ENCODE data around the gene IQCH.

Gene IQCH

DNA sequence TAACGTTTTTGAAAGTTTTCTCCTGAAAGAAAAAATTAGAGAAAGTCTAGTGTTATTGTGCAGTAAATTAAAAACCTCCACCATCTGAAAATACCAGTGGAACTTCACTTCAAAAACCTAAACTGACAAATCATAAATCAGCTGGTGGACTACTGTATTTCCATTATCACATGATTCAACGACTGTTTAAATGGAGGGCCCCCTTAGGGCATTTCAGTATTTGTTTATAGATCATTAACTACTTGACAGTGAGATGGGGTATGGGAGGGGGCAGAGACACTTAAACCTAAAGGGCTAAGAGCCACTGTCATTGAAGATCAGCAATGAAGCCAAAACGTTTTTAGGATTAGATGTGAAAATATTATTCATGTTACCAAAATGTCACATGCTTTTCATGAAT lies 257.6 kb downstream of the IQCH start:
- peaks cover 10% of the 10 kb centered on the region for H3K4me1 Mint-ChIP-seq (ENCODE audit: low read depth)
- H3K36me3 Mint-ChIP-seq (ENCODE audit: low read depth): peaks cover 30% of the 10 kb centered on the region
- H3K27me3 Mint-ChIP-seq: no peaks in the 10 kb centered on the region
- no peaks in the 10 kb centered on the region for H3K9me3 Mint-ChIP-seq
- no peak overlapping the region for H3K4me3 Mint-ChIP-seq
- intact Hi-C loops (cut with micrococcal nuclease): loop anchor here (10.0 kb wide), 1 partner anchor 257 kb away; the partner anchor contains the start of genes AAGAB and IQCH
- H3K27ac Mint-ChIP-seq: no peak overlapping the region

DNA sequence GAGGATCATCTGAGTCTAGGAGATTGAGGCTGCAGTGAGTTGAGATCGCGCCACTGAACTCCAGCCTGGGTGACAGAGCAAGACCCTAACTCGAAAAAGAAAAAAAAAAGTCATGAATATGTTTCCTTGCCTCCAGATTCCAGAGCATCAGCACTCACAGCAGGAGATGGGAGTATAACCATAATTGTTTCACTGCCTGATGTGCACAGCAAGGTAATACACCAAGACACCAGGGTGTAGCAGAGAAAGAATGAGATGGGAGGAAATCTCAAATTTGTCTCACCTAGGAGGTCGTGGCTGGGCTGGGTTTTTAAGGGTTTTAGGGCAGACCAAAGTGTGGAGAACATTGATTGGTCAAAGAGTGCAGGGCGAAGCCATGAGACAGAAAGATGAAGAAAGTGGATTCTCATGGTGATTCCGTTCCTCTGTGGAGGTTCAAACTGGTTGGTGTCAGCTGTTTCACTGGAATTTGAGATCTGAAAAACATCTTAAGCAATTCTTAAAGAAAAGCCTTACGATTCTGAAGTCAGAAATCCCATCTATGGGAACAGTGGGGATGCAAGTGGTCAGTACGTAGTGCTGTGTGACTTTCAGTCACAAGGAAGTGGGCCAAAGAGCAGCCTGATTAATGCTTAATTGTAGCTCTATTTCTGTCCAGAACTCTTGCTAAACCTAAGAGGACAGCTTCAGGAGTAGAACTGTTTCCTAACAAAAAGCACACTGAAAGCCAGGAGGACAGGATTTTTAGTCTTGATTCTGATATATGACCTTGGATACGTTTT lies 258.5 kb downstream of the IQCH start:
- Mint-ChIP-seq H3K4me3 (no peak overlapping the region), H3K4me1 (ENCODE audit: low read depth) (peaks cover 7% of the 10 kb centered on the region), H3K27me3 (no peaks in the 10 kb centered on the region), H3K36me3 (ENCODE audit: low read depth) (peaks cover 30% of the 10 kb centered on the region), H3K9me3 (no peaks in the 10 kb centered on the region), H3K27ac (no peak overlapping the region)
- intact Hi-C loops (cut with micrococcal nuclease): loop anchor here (10.0 kb wide), 1 partner anchor 258 kb away; the partner anchor contains the start of genes AAGAB and IQCH

DNA sequence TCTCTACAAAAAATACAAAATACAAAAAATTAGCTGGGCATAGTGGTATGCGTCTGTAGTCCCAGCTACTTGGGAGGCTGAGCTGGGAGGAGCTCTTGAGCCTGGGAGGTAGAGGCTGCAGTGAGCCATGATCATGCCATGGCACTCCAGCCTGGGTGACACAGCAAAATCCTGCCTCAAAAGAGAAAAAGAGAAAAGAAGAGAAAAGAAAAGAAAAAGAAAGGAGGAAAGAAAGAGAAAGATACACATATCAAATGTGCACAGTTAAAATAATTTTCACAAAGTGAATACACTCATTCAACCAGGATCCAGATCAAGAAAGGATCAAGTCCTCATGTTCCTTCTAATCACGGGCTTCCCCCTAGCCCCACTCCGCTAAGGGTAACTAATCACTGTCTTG lies 260.5 kb downstream of the IQCH start:
- intact Hi-C loops (cut with micrococcal nuclease): loop anchor here (10.0 kb wide), 1 partner anchor 260 kb away; the partner anchor contains the start of genes AAGAB and IQCH
- peaks cover 11% of the 10 kb centered on the region for H3K4me1 Mint-ChIP-seq (ENCODE audit: low read depth)
- H3K9me3 Mint-ChIP-seq: no peaks in the 10 kb centered on the region
- H3K27ac Mint-ChIP-seq: no peak overlapping the region
- peaks cover 30% of the 10 kb centered on the region for H3K36me3 Mint-ChIP-seq (ENCODE audit: low read depth)
- H3K27me3 Mint-ChIP-seq: no peaks in the 10 kb centered on the region
- no peak overlapping the region for H3K4me3 Mint-ChIP-seq

DNA sequence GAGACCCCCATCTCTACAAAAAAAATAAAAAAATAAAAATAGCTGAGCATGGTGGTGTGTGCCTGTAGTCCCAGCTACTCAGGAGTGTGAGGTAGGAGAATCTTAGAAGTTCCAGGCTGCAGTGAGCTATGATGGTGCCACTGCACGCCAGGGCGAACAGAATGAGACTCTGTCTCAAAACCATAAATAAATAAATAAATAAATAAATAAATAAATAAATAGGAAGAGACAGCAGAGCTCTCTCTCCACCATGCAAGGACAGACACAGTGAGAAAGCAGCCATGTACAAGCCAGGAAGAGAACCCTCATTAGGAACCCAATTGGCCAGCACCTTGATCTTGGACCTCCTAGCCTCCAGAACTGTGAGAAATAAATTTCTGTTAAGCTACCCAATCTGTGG lies 261.0 kb downstream of the IQCH start:
- Mint-ChIP-seq H3K27me3 (no peaks in the 10 kb centered on the region), H3K27ac (no peak overlapping the region), H3K9me3 (no peaks in the 10 kb centered on the region)

DNA sequence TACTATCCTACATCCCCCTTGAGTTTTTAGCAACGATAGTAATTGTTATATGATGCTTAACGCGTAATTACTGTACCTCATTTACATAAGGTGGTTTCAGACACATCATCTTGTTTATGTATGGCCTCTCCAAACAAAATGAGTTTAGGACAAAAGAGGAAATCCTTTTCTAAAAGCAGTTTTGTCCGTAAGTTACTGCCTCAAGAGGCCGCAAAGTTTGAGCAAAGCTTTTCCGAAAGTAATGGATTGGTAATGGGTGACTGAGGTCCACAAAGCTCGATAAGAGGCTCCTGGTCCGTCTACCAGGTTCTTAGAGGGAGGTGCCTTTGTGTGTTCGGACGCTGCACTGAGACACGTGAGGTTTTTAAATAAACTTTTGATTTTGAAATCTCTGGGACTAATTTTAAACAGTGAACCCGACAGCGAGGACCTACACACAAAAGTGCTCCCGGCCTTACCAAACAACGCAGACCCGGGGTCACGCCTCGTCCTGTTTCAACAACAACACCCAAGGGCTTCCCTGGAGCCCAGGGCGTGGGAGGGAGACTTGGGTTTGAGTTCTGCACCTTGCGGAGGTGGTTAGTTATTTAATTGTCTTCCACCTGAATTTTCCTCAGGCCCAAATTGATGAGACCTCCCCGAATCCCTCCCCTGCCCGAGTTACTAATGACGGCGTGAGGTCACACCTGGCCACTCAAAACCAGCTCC lies 265.9 kb downstream of the IQCH start:
- intact Hi-C loops (cut with micrococcal nuclease): loop anchor here (2.0 to 5.0 kb wide), 2 partner anchors 22 to 322 kb away; partner anchors contain the start of genes MAP2K5 and RNU6-1
- H3K27me3 Mint-ChIP-seq: no peaks in the 10 kb centered on the region
- H3K4me1 Mint-ChIP-seq (ENCODE audit: low read depth): peaks cover 31% of the 10 kb centered on the region
- peak overlapping the region; percentile 99 for H3K27ac Mint-ChIP-seq
- no peaks in the 10 kb centered on the region for H3K9me3 Mint-ChIP-seq
- peaks cover 11% of the 10 kb centered on the region for H3K36me3 Mint-ChIP-seq (ENCODE audit: low read depth)
- peak overlapping the region; percentile 85 for H3K4me3 Mint-ChIP-seq

More for the DNA sequence above, 261.0 kb downstream of the IQCH start:
- H3K4me1 Mint-ChIP-seq (ENCODE audit: low read depth): peaks cover 7% of the 10 kb centered on the region
- H3K36me3 Mint-ChIP-seq (ENCODE audit: low read depth): peaks cover 30% of the 10 kb centered on the region
- H3K4me3 Mint-ChIP-seq: no peak overlapping the region
- intact Hi-C loops (cut with micrococcal nuclease): loop anchor here (10.0 kb wide), 1 partner anchor 261 kb away; the partner anchor contains the start of genes AAGAB and IQCH

DNA sequence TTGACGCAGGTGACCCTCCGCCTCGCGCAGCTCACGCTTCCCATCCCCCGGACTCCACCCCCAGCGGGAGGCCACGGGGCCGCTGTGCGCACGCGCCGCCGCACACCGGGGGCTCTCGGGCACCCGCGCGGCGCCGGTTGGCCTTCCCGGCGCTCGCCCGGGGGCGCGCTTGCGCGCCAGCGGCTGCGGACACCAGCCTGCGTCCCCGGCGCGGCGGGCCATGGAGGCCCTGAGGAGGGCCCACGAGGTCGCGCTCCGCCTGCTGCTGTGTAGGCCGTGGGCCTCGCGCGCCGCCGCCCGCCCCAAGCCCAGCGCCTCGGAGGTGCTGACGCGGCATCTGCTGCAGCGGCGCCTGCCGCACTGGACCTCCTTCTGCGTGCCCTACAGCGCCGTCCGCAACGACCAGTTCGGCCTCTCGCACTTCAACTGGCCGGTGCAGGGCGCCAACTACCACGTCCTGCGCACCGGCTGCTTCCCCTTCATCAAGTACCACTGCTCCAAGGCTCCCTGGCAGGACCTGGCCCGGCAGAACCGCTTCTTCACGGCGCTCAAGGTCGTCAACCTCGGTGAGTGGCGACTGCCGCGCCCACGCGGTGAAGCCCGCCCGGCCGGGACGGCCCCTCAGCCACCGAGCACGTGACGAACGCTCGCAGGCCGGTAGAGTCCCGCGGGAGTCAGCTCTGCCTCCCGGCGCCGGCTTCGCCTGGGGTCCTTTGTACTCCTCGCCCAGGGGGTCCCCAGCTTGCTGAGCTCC lies 266.6 kb downstream of the IQCH start, which contains the start of gene C15orf61:
Gene C15orf61, plus strand, starts transcription at position 103 of the 754 bp plus-strand sequence. Its CDS starts 118 bp downstream, at position 221.
- intact Hi-C loops (cut with micrococcal nuclease): loop anchor here (2.0 to 5.0 kb wide), 2 partner anchors 22 to 321 kb away; partner anchors contain the start of genes MAP2K5 and RNU6-1
- peak within 1 kb of the TSS; percentile 99 for H3K27ac Mint-ChIP-seq

DNA sequence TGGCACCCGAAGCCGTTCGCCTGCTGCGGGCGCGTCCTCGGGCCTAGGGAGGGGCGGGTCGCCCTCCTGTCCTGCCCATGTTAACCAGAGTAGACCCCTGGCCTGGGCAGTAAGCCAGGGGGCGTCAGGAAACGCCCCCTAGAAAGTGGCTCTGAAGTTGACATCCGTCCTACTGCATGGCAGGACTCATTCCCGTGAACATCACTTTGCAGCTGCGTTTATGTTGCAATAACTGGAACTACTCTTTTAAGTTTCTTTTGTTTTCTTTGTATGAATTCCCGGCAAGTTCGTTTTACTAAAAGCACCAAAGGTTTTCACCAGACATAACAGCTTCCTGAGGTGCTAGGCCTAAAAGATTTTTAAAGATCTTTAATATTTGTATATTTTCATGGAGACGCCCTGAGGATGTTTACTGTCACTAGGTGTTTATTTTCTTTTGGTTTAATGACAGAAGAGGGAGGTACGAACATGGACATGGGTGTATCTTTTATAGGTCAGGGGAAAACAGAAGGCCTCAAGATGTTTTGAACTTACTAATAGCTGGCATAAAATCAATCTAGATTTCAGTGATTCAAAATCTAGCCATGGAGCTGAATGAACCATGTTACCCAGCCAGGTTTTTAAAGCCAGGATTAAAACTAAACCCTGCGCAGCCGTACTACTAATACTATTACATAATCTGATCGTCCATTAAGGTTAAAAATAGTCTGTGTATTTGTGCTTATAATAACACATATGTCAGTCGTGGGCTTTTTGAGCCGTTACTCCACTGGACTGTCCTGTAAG lies 267.4 kb downstream of the IQCH start:
- peak overlapping the region; percentile 99 for H3K27ac Mint-ChIP-seq
- peak overlapping the region; percentile 86 for H3K4me3 Mint-ChIP-seq
- H3K36me3 Mint-ChIP-seq (ENCODE audit: low read depth): peaks cover 11% of the 10 kb centered on the region
- no peaks in the 10 kb centered on the region for H3K9me3 Mint-ChIP-seq
- intact Hi-C loops (cut with micrococcal nuclease): loop anchor here (2.0 to 5.0 kb wide), 2 partner anchors 21 to 320 kb away; partner anchors contain the start of genes MAP2K5 and RNU6-1
- H3K27me3 Mint-ChIP-seq: no peaks in the 10 kb centered on the region
- H3K4me1 Mint-ChIP-seq (ENCODE audit: low read depth): peaks cover 31% of the 10 kb centered on the region

More for the DNA sequence above, 266.6 kb downstream of the IQCH start, which contains the start of gene C15orf61:
- Mint-ChIP-seq H3K36me3 (ENCODE audit: low read depth) (peaks cover 11% of the 10 kb centered on the region), H3K27me3 (no peaks in the 10 kb centered on the region), H3K4me1 (ENCODE audit: low read depth) (peaks cover 31% of the 10 kb centered on the region), H3K9me3 (no peaks in the 10 kb centered on the region), H3K4me3 (peak within 1 kb of the TSS; percentile 86)

DNA sequence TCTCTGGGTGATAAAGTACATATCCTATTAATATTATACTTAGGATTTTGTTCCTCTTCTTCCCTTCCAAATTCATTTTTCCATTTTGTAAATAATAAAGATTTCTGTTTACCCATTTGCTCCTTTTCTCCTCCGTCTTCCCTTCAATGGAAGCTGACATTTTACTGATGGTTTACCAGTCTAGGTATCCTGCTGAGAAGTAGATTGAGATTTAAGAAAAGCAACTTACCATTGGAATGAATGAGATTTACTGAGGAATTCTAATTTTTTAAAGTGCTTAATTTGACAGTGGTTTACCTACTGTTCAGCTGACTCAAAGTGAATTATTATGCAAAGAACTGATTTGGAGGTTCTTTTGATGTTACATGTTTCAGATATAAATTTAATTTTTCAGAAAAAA lies 268.7 kb downstream of the IQCH start:
- H3K4me3 Mint-ChIP-seq: no peak overlapping the region
- H3K4me1 Mint-ChIP-seq (ENCODE audit: low read depth): peaks cover 30% of the 10 kb centered on the region
- H3K36me3 Mint-ChIP-seq (ENCODE audit: low read depth): peaks cover 11% of the 10 kb centered on the region
- intact Hi-C loops (cut with micrococcal nuclease): loop anchor here (5.0 kb wide), 1 partner anchor 319 kb away; the partner anchor contains the start of gene RNU6-1
- H3K27me3 Mint-ChIP-seq: no peaks in the 10 kb centered on the region
- H3K27ac Mint-ChIP-seq: no peak overlapping the region
- H3K9me3 Mint-ChIP-seq: no peaks in the 10 kb centered on the region

DNA sequence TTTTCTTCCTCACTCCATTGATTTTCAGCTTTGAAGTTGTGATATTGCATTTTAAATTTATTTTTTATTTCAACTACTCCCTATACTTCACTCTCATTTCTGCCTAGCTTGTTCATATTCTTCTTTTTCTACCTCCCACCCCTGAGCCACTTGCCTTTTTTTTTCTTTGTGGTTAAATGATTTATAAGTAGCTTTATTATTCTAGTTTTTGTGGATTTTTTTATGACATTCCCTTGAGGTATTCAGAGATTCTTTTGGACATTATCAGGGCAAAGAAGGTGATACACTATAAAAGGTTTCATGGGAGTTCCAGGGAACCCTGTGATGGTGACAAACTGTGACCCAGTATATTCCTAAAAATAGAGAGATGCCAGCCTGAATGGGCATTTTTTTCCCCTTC lies 269.6 kb downstream of the IQCH start:
- H3K36me3 Mint-ChIP-seq (ENCODE audit: low read depth): peaks cover 12% of the 10 kb centered on the region
- intact Hi-C loops (cut with micrococcal nuclease): loop anchor here (5.0 kb wide), 1 partner anchor 318 kb away; the partner anchor contains the start of gene RNU6-1
- peaks cover 24% of the 10 kb centered on the region for H3K4me1 Mint-ChIP-seq (ENCODE audit: low read depth)
- no peak overlapping the region for H3K27ac Mint-ChIP-seq
- H3K27me3 Mint-ChIP-seq: no peaks in the 10 kb centered on the region
- no peaks in the 10 kb centered on the region for H3K9me3 Mint-ChIP-seq
- no peak overlapping the region for H3K4me3 Mint-ChIP-seq

DNA sequence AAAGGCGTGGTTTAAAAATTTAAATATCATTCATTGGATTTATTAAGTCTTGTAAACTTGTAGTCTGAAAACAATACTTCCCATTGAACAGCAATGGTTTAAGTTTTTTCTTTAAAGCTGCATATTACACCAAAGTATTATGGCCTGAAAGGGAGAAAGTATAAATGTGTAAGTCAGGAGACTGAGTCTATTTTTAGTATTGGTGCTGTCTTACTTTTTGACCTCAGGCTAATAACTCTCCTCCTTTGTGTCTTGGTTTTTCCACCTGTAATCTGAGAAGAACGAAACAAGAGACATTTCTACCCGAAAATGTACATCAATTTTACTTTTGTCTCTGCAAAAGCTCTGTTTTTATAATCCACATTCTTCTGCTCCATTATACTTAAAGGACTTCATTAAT lies 273.9 kb downstream of the IQCH start:
- Mint-ChIP-seq H3K27me3 (no peaks in the 10 kb centered on the region), H3K4me1 (ENCODE audit: low read depth) (peaks cover 16% of the 10 kb centered on the region), H3K36me3 (ENCODE audit: low read depth) (peaks cover 5% of the 10 kb centered on the region), H3K27ac (no peak overlapping the region), H3K4me3 (no peak overlapping the region), H3K9me3 (no peaks in the 10 kb centered on the region)
- intact Hi-C loops (cut with micrococcal nuclease): no loop called here

DNA sequence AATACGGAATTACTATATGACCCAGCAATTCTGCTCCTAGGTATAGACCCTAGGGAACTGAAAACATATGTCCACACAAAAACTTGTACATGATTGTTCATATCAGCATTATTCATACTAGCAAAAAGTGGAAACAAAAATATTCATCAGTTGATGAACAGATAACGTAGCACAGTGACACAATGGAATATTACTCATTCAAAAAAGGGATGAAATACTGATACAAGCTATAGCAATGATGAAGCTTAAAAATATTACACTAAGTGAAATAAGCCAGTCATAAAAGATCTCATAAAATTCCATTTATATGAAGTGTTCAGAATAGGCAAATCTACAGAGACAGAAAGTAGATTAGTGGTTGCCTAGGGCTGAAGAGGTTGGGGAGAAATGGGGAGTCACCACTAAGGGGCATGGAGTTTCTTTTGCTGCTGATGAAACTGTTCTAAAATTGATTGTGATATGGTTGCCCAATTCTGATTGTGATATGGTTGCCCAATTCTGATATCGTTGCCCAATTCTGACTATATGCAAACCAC lies 276.9 kb downstream of the IQCH start:
- H3K9me3 Mint-ChIP-seq: no peaks in the 10 kb centered on the region
- H3K27ac Mint-ChIP-seq: no peak overlapping the region
- H3K4me3 Mint-ChIP-seq: no peak overlapping the region
- intact Hi-C loops (cut with micrococcal nuclease): no loop called here
- no peaks in the 10 kb centered on the region for H3K27me3 Mint-ChIP-seq
- peaks cover 6% of the 10 kb centered on the region for H3K4me1 Mint-ChIP-seq (ENCODE audit: low read depth)
- H3K36me3 Mint-ChIP-seq (ENCODE audit: low read depth): peaks cover 5% of the 10 kb centered on the region

DNA sequence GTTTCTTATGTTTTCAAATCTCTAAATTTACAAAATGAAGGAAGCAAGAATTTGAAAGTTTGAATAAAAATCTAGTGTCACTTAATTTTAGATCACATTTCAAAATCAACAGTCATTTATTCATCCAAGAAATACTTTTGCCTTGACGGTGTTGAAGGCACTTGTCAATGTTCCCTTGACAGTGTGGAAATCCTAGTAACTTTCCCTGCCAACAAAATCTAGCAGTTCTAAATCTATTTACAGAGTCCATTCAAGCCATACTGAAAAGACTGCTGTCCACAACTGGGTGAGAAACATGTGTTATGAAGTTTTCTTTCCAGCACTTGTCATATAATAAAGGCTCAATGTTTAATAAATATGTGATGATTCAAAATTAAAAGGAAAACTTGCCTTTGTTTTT lies 279.3 kb downstream of the IQCH start:
- H3K36me3 Mint-ChIP-seq (ENCODE audit: low read depth): peaks cover 5% of the 10 kb centered on the region
- peaks cover 2% of the 10 kb centered on the region for H3K27me3 Mint-ChIP-seq
- no peak overlapping the region for H3K4me3 Mint-ChIP-seq
- H3K4me1 Mint-ChIP-seq (ENCODE audit: low read depth): peaks cover 6% of the 10 kb centered on the region
- H3K27ac Mint-ChIP-seq: no peak overlapping the region
- no peaks in the 10 kb centered on the region for H3K9me3 Mint-ChIP-seq
- intact Hi-C loops (cut with micrococcal nuclease): no loop called here

Measured in dendritic cell treated with granulocyte-macrophage colony-stimulating factor and Interleukin-4, amounts not matched to agents 40 ng/mL and 50 ng/mL, for 4 days (primary cell).